GOT3 (cell line): ENCODE results near the gene L2HGDH.

ENCODE experiments used
- DNase-seq: peaks from one replicate; lab custom pipeline; 2025; ENCODE audit warnings: mixed read lengths; lab: John Stamatoyannopoulos, UW

The L2HGDH gene

GRCh38 chr14:50288146-50288545 lies 23.9 kb downstream of the L2HGDH start:
- no peak for DNase-seq

DNA sequence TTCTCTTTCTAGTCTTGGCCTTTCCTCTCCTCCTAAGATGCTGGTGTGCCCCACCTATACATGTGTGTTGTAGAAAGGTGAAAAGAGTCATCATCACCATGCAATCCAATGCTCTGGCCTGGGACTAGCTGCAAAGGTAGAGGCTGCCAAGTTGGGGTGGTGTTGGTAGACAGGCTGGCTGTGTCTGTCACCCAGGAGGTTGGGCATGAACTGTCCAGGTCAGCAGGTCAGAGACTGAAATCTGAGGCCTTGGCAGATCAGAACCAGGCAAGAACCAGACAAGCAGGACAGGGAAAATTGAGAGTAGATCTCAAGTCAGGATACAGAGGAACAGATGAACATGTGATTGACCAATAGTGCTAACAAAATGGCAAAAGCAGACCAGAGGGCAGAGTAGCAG lies 26.2 kb downstream of the L2HGDH start:
- DNase-seq = no peak

GRCh38 chr14:50272498-50272897 lies 39.5 kb downstream of the L2HGDH start:
- DNase-seq = no peak

GRCh38 chr14:50270932-50271331 lies 41.1 kb downstream of the L2HGDH start:
- DNase-seq = no peak

GRCh38 chr14:50265029-50265428 lies 47.0 kb downstream of the L2HGDH start:
- DNase-seq = no peak

GRCh38 chr14:50263321-50263720 lies 48.7 kb downstream of the L2HGDH start:
- no peak for DNase-seq

DNA sequence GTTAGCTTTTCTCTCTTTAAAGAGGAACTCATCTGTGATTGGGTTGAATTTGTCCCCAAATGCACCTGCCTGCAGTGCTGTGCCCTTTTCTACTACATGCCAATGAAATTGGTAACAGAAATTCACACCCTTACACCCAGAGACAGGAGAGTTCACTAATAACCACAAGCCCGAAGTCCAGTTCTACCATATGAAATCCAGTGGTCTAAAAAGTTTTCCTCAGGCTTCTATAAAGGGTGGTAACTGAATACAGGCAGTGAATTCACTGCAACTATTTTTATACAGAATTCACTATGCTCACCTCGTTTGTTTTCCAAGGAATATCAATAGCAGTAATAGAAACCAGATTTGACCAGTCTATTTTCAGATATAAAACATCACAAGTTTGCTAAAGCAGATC lies 49.2 kb downstream of the L2HGDH start:
- DNase-seq = no peak

- DNase-seq = no peak
Measured at GRCh38 chr14:50260511-50260910, 51.5 kb downstream of the L2HGDH start.

- no peak for DNase-seq
Measured at GRCh38 chr14:50260072-50260471, 52.0 kb downstream of the L2HGDH start.

GRCh38 chr14:50257732-50258131 lies 54.3 kb downstream of the L2HGDH start:
- DNase-seq = no peak

GRCh38 chr14:50254248-50254647 lies 57.8 kb downstream of the L2HGDH start:
- no peak for DNase-seq

- DNase-seq = no peak
Measured at GRCh38 chr14:50249136-50249775, 62.8 kb downstream of the L2HGDH start.

- no peak for DNase-seq
Measured at GRCh38 chr14:50247245-50247644, 64.8 kb downstream of the L2HGDH start.

DNA sequence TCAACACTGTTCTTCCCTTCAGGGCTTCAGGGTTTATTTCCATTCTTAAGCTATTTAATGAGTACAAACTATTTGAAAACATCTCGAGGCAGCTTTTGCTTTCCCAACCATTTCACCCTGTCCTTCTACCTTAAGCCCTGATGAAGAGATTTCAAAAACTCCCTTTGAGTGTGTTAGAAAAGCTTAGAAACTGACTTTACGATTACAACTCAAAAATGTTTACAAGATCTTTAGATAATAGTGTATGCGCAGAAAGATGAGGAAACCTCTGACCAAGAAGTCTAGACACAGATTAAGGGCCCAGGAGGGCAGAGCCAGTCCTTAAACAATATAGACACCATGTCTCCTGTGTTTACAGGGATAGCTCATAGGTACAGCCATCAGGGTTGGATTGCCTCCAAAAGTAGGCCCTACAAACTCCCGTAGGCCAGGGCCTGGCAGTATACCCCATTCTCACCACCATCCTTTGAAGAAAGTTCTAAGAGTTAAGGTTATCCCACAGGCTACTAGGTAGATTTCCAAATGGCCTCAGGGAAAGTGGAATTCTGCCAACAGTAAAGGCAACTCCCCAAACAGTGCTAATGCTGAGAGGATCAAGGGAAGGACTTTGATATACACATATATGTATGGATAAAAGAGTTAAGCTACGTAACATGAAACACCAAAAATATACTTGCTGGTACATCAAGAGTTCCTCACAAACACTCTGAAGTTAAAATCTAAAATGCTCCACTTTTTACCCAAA lies 69.3 kb downstream of the L2HGDH start:
- no peak for DNase-seq

GRCh38 chr14:50242096-50242495 lies 69.9 kb downstream of the L2HGDH start:
- DNase-seq = no peak

- DNase-seq = no peak
Measured at GRCh38 chr14:50237427-50237826, 74.6 kb downstream of the L2HGDH start.

DNA sequence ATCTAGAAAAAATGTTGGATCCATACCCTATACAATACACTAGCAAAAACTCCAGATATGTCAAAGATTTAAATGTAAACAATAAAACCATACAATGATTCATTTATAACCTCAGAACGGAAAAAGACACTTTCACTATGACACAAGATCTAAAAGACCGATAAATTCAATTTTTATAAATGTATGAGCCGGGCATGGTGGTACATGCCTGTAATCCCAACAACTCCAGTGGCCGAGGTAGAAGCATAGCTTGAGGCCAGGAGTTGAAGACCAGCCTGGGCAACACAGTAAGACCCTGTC lies 78.1 kb downstream of the L2HGDH start:
- no peak for DNase-seq

DNA sequence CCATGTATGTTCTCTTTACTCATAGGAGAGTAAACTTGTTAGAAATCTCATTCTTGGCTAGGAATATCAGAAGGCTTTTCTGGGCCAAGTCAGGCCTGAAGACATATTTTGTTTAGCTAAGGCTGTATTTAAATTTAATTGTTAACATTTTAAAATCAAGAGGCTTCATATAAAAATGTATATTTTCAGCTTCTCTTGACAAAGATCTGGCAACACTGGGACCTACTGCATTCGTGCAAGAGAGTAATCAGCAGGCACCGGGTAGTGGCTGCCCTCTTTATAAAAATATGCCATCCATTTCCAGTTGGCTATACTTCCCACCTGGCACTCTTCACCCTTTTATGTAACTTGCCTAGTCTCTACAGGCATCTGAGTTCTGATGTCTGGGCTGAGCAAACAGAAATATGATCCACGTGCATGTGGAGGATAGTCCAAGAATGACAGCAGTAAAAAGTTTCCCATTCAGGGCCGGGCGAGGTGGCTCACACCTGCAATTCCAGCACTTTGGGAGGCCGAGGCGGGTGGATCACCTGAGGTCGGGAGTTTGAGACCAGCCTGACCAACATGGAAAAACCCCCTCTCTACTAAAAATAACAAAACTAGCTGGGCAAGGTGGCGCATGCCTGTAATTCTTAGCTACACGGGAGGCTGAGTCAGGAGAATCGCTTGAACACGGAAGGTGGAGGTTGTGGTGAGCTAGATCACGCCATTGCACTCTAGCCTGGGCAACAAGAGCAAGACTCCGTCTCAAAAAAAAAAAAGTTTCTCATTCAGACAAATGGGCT lies 78.7 kb downstream of the L2HGDH start:
- no peak for DNase-seq

- no peak for DNase-seq
Measured at GRCh38 chr14:50232276-50232642, 79.8 kb downstream of the L2HGDH start.

DNA sequence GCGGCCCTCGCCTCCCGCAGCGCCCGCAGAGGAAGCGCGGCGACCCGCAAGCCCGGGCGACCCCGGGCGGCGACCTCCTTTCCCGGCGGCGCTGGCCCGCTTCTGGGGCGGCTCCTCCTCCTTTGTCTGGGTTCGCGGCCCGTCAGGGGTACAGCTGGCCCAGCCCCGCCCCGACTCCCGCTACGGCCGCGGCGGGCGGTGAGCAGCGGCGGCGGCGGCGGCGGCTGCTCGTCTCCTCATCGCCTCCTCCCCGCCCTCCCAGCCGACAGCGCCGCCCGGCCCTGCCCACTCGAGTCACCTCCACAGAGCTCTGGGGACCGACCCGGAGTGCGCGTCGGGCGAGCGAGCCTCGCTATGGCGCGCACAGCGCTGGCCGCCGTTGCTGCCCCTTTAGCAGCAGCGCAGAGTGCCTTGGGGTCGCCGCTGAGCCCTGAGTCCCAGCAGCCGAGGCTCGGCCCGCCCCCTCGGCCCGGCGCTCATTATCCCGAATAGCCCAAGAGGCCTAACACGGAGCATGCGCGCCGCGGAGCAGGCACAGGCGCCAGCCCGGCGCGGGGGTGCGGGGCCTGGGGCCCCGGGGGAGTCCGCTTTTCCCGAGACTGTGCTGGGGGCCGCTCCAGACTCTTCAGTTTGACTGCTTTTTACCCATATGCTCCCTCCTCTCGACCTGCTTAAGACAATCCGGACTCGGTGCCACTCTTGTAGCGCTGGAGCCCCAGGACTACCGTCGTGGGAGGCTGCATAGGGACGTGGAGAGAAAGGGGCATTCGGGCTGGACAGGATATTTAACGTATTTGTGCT lies 80.4 kb downstream of the L2HGDH start, which contains the start of gene SOS2:
Gene SOS2 (minus strand): TSS at position 104 of the 801 bp plus-strand sequence. CDS start 295 bp downstream, outside the sequence.
- DNase-seq = peak; percentile 53

- no peak for DNase-seq
Measured at GRCh38 chr14:50230701-50231474, 81.1 kb downstream of the L2HGDH start.

GRCh38 chr14:50230401-50230700 lies 81.7 kb downstream of the L2HGDH start:
- no peak for DNase-seq
